Ishikawa (cell line): ENCODE results near the gene PAGE1.

Experiments used
- CEBPB ChIP-seq: IDR thresholded peaks from 2 replicates; pipeline ENCODE4 v1.6.1; 2012
- CREB1 ChIP-seq: IDR thresholded peaks from 2 replicates; pipeline ENCODE4 v1.6.1; 2012; ENCODE audit warnings: low read depth
- EP300 ChIP-seq: IDR thresholded peaks from 2 replicates; pipeline ENCODE4 v1.6.1; 2012; ENCODE audit warnings: borderline replicate concordance
- FOXM1 ChIP-seq: IDR thresholded peaks from 2 replicates; pipeline ENCODE4 v1.6.1; 2012; ENCODE audit warnings: low read depth, borderline replicate concordance
- RAD21 ChIP-seq: IDR thresholded peaks from 2 replicates; pipeline ENCODE4 v1.6.1; 2012; ENCODE audit warnings: low read depth
- TAF1 ChIP-seq: IDR thresholded peaks from 2 replicates; pipeline ENCODE4 v1.6.1; 2012; ENCODE audit warnings: low read depth, mild to moderate bottlenecking
- TCF12 ChIP-seq: IDR thresholded peaks from 2 replicates; pipeline ENCODE4 v1.6.1; 2012; ENCODE audit warnings: low read depth
- TEAD4 ChIP-seq: IDR thresholded peaks from 2 replicates; pipeline ENCODE4 v1.6.1; 2012
- YY1 ChIP-seq: IDR thresholded peaks from 2 replicates; pipeline ENCODE4 v1.6.1; 2012; ENCODE audit warnings: low read depth
- ZBTB7A ChIP-seq: IDR thresholded peaks from 2 replicates; pipeline ENCODE4 v1.6.1; 2012; ENCODE audit warnings: low read depth
- TF ChIP-seq, protein P1 (sequence below): IDR thresholded peaks from 2 replicates; pipeline ENCODE4 v1.6.1; 2012; ENCODE audit warnings: low read depth, mild to moderate bottlenecking
- TF ChIP-seq, protein P2 (sequence below): IDR thresholded peaks from 2 replicates; pipeline ENCODE4 v1.6.1; 2012

DNA sequence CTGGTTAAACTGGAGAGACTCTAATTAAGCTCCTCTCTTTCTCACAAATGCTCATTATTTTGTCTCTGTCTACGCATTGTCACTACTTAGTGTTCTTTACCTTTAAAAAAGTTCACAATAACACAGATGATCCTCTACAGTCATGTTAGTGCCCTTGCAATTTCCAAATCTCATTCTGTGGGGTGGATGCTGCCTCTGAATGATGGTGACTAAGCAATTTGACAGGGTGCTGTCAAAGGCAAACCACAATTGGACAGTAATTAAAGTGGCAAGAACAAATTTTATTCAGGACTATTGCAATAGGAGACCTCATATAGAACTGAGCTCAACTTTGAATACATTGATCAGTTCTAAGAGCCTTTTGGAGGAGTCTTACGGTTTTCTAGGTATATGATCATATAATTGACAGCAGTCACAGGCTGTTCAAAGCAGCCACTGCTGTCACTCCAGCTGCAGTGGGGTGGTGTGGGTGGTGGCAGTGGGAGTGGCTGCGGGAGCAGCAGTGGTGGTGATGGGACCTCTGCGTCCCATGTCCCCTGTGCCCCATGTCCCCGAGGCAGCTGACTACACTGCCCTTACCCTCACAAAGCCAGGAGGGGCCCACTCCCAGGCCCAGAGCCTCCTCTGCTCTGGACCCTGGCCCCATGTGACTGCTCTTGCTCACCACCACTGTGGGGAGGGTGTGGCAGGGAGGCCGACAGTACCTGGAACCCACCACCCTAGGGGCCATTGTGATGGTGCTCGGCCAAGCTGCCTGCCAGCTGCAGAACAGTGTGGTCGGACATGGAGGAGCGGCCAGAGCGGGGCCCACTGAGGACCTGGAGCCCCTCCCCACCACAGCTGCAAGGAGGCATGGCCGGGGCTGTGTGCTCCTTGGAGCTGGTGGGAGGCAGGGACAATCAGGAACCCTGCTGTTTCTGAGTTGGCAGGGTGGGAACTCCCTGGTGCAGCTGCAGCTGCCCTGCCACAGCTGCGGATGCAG lies 30.4 kb upstream of the PAGE1 start:
- TF ChIP-seq EP300: no peak
- no peak for TF ChIP-seq FOXM1
- no peak for TF ChIP-seq TCF12
- TF ChIP-seq, protein P1, sequence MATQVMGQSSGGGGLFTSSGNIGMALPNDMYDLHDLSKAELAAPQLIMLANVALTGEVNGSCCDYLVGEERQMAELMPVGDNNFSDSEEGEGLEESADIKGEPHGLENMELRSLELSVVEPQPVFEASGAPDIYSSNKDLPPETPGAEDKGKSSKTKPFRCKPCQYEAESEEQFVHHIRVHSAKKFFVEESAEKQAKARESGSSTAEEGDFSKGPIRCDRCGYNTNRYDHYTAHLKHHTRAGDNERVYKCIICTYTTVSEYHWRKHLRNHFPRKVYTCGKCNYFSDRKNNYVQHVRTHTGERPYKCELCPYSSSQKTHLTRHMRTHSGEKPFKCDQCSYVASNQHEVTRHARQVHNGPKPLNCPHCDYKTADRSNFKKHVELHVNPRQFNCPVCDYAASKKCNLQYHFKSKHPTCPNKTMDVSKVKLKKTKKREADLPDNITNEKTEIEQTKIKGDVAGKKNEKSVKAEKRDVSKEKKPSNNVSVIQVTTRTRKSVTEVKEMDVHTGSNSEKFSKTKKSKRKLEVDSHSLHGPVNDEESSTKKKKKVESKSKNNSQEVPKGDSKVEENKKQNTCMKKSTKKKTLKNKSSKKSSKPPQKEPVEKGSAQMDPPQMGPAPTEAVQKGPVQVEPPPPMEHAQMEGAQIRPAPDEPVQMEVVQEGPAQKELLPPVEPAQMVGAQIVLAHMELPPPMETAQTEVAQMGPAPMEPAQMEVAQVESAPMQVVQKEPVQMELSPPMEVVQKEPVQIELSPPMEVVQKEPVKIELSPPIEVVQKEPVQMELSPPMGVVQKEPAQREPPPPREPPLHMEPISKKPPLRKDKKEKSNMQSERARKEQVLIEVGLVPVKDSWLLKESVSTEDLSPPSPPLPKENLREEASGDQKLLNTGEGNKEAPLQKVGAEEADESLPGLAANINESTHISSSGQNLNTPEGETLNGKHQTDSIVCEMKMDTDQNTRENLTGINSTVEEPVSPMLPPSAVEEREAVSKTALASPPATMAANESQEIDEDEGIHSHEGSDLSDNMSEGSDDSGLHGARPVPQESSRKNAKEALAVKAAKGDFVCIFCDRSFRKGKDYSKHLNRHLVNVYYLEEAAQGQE: no peak
- TF ChIP-seq ZBTB7A: no peak
- TF ChIP-seq TAF1: no peak
- TF ChIP-seq RAD21: no peak
- no peak for TF ChIP-seq CREB1
- no peak for TF ChIP-seq YY1
- TF ChIP-seq, protein P2, sequence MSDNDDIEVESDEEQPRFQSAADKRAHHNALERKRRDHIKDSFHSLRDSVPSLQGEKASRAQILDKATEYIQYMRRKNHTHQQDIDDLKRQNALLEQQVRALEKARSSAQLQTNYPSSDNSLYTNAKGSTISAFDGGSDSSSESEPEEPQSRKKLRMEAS: no peak
- no peak for TF ChIP-seq CEBPB
- TF ChIP-seq TEAD4: no peak
